HuH-7 (cell line): ENCODE data around the gene SLC36A3.

Experiments
- DNase-seq: peaks from one replicate; pipeline ENCODE4 v3.0.0; 2011; ENCODE audit warnings: low spot score

SLC36A3 gene

DNA sequence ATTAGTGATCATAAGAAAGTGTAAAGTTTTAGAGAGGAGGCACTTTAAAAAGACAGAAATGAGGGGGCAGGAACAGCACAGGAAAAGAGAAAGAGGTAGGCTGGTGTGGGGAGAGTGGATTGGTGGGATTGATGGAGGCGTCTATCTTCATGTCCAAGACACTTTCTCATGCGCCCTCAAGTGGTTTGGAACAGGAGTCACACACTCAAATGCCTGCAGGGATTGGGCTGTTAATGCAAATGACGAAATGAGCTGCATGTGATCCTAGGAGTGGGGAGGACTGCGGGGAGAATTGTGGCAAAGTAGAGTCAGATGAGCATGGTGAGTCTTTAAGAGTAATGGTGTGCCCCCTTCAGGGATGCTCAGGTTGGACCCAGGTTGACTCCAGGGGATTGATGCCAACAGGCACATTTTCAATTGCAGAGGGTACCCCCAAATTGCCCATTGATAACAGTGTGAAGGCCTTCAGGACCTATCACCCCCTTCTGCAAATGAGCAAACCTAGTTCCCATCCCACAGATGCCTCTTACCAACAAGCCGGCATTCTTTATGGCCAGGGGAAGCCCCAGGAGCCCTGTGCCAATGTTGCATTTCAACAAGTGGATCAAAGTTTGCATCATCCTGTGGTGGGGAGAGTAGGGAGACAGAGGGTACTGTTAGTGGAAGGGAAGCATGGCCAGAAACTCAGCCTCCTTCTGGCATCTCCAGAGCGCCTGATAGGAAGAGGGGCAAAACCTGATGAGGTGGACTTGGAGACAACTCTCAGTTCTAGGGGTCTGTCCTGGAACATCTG, 5.3 kb downstream of the SLC36A3 start:
- DNase-seq = no peak

DNA sequence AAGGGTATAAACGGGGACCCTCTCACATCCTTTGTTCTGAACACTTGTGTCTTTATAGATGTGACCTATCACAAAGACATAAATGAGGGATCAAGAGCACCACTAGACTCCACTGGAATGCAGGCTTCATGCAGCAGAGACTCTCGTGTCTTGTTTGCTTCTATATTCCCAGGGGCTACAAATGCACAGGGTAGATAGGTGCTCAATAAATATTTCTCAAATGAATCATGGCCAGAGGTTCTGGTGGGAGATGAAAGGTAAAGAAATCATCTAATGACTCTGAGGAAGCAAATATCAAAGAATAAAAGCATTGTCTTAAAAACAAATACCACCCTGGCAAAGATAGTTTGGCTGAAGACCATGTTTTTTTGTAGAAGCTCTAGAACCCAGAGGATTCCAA, 6.6 kb downstream of the SLC36A3 start:
- no peak for DNase-seq

DNA sequence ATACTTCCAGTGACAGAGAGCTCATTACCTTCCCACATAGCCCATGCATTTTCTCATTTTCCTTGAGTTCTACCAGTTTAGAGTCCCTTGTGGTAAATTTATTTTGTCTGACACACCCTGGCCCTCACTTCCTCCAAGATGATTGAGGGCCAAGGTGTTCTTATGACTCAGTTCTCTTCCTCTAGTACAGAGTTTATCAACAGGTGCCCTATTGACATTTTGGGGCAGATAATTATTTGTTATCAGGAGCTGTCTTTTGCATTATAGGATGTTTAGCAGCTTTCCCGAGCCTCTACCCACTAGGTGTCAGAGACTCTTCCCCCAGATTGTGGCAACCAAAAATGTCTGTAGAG, 7.1 kb downstream of the SLC36A3 start:
- DNase-seq = no peak

DNA sequence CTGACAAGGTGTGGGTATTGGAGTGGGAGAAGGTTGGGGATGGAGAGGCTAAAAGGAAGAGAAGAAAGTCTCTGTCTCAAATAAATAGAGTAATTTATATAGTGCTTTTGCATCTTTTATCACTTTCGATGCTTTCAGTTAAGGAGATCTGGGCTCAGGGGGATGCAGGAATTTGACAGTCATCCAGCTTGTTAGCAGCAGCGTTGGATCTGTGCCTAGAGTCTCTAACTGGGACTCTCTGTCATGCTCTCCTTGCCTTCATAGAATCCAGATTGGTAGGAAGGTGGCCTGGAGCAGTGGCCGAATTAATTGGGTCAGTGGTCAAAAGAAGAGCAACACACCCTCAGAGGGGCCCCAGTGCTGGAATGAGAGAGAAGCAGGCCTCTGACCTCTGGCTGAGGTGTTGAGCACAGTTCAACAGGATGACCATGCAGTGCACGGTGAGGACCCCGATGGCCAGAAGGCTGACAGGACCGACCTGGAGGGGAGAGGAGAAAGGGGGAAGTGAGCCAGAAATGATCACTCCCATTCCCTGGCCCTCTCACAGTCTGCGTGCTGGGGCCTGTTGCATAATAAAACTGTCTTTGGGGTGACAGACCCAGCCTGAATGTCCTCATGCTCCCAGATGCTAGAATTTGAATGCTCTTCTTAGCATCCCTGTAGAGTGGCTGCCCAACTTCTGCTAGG, 7.6 kb downstream of the SLC36A3 start:
- DNase-seq = no peak

DNA sequence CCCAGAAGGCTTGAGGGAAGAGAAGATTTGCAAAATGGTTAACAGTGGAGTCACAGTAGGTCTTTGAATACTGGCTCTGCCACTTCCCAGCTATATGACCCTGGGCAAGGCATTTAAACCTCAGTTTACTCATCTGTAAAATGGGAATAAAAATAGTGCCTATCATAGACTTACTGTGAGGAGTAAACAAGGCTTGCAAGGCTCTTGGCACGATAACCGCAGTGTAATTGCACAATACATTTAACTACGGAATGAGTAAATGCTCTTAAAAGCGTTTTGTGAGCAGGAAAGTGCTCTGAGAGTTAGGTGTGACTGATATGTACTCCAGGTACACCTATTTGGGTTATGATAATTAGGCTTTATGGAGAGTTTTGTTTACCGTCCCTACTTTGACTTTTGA, 8.4 kb downstream of the SLC36A3 start:
- DNase-seq = no peak

DNA sequence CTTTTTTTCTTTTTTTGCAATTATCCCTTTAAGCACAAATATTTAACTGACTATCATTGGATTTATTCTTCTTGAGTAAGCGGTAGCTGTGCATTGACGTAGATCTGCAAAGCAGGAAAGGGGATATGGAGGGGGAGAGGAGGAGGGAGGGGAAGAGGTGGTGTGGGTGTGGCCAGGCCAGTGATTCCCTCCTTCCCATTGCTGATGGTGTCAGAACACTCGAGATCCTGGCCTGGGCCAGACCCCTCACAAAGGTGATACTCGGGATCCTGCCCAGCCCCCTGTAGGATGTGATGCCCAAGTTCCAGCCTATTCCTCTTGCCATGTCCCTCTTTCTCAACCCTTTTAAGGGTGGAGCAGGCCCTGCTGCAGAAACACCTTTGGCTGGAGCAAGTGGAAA, 9.9 kb downstream of the SLC36A3 start:
- no peak for DNase-seq

DNA sequence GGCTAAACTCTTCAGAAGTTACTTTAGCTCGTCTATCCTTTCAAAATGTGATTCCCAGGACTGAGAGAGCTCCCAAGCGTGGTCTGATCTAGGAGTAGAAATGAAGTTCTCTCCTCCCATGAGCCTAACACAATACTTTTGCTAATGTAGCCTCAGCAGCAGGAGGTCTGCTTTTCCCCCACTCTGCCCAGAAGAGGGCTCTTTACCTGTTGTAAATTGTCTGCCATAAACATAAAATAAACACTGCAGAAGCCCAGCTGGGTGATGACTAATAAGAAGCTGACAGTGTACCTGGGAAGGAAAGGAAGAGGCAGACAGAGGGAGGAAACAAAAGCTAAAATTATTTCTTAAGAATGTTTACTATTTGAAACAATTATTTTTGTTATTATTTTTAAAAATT, 15.4 kb downstream of the SLC36A3 start:
- peak; percentile 40 for DNase-seq

DNA sequence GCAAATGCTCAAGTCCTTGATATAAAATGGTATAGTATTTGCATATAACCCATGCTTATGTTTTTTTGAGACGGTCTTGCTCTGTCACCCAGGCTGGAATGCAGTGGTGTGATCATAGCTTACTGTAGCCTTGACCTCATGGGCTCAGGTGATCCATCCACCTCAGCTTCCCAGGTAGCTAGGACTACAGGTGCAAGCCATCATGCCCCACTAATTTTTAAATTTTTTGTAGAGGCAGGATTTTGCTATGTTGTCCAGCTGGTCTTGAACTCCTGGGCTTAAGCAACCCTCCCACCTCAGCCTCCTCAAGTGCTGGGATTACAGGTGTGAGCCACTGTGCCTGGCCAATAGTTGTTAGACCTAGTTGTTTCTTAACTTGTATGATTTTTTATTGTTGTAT, 17.3 kb downstream of the SLC36A3 start:
- no peak for DNase-seq

DNA sequence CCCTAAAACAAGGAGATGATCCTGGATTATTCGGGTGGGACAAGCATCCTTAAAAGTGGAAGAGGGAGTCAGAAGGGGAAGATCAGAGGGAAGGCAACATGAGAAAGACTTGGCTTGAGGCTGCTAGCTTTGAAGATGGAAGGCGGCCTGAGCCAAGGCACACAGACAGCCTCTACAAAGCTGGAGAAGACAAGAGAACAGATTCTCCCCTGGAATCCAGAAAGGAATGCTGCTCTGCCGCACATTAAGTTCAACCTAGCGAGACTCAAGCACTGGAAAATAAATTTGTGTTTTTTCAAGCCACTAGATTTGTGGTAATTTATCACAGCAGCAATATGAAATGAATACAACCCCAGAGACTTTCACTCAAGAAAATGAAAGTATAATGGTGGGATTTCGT, 17.9 kb downstream of the SLC36A3 start:
- DNase-seq = no peak

DNA sequence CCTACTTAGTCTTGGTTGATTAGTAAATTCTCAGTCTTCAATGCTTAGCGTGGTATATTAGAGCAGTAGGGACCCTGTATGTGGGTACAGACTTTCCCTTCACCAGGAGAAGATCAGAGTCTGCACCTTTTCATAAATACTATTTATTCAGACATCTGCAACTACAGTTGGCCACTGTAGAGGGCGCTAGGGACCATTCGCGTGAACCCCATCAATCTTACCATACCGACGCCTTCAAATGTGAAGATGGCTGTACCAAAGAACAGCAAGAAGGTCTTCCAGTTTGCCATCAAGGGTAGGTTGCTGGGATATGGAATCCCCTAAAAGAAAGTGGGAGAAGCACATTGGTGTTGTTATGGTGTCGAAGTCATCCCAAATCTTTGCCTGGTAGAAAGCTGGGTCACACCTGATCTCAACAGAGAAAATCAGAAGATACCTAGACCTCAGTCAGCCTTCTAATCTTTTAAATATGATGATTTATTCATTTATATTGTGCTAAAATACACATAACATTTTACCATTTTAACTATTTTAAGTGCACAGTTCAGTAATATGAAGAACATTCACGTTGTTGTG, 19.1 kb downstream of the SLC36A3 start:
- no peak for DNase-seq

DNA sequence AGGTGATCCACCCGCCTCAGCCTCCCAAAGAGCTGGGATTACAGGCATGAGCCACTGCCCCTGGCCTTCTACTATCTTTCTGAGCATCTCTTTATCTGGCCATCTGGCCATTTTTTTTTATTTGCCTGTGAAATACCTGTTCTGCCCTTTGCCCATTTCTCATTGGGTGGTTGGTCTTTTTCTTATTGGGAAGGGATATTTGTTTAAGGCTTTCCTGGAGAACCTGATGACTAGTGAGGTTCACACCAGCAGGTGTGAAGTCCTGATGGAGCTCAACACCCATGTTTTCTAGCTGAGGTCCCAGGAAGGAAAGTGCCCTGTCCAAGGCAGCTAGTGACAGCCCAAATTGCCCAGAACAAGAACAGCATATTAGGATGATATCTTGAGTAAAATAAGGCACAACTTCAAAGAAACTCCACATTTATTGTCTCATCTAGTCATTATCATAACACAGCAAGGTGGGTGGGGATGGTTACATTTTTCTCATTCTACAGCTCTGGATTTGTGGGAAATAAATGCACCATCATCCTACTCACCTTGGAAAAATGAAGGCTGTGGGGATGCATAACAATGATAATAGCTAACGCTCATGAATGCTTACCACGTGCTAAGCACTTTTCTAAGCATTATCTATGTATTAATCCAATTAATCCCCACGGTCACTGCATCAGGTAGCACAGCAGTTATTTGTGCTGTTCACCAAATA, 20.3 kb downstream of the SLC36A3 start:
- DNase-seq = no peak

DNA sequence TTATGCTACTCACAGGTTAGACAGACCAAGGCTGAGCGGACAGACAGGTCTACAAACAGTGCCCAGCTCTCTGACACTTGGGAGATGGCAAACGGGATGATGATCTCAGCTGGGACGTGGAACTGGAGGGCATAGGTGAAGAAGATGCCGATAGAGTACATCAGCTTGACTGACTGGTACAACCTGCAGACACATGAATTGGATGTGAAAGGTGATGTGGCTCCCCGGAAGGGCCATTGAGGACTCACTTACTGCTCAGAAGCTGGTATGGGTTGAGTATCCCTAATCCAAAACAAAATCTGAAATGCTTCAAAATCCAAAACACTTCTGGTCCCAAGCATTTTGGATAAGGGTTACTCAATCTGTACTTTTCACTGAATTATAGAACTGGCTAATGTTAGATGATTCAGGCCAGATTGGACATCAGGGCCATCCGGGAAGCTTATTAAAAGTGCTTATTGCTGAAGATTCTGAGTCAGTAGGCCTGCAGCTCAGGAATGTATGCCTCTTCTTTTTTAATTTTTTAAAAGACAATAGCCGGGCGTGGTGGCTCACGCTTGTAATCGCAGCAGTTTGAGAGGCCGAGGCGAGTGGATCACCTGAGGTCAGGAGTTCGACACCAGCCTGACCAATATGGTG, 22.4 kb downstream of the SLC36A3 start:
- no peak for DNase-seq

DNA sequence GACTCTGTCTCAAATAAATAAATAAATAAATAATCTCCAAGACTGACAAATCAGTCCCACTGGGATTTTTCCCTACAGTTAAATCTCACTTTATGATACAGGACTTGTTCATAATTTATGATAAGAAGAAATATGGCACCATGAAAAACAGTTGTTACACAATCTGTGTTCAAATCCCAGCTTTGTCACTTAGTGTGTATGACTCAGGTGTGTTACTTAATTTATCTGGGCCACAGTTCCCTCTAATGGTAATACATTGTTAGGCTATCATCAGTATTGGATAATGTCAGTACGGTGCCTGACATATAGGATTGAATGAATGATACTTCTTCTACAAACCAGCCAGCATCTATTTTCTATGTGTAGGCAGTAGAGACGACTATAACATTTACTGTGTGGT, 23.1 kb downstream of the SLC36A3 start:
- no peak for DNase-seq

DNA sequence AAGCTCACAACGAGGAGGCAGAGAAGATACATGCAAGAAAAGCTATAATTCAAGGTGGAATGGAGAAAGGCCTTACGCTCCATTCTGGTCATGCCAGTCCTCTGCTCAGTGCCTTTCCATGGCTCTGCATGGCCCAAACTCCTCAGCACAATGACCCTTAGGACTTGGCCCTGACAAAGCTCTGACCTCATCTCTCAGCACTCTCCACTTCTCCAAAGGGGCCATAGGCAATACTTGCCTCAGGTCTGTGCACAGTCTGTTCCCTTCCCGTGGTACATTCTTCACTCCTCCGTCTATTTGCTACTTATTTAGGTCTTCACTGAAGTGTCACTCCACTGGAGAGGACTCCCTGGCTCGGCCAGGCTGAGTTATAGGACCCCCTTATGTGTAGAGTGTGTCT, 24.7 kb downstream of the SLC36A3 start:
- no peak for DNase-seq

DNA sequence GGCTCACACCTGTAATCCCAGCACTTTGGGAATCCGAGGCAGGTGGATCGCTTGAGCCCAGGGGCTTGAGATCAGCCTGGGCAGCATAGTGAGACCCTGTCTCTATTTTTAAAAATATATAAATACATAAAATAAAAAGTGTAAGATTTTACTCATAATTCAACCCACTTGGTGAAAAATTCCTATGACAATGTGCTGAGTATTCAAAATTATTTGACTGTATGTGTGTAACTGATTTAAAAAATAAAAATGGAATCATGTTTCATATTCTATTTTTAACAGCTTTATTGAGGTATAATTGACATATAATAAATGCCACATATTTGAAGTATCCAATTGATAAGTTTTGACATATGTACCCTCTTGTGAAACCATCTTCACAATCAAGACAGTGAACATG, 27.8 kb downstream of the SLC36A3 start:
- DNase-seq = no peak

DNA sequence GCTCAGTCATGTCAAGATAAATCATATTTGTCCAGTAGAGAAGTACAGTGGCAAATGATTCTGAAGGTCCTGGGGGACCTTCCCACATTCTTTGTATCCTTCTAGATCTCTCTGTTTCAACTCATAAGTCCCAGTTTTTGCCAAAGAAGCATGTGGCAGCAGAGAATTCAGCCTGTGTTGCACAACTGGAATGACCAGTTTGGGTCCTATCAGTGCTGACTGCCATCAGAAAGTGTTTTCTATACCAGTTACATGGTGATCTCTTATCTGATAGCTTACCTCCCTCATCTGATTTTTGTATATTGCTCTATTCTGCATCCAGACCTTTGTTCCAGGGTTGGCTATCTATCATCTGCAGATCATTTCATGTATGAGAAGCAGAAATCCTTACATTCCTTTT, 28.9 kb downstream of the SLC36A3 start:
- DNase-seq = no peak

DNA sequence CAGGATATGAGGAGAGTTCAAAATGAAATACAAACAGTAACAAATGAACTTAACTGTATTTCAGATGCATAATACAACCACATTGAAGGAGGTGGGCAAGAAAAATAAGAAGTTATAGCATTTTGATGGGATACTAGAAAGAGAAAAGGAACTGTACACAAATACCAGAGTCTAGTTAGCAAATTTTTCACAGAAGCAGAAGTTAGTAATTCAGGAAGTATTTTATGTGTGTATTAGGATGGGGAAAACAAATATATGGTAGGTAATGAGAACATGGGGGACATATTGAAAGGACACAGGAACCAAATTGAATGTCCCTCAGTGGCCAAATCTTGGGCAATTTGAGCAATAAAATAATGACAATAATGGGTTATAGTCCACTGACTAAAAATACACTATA, 32.2 kb downstream of the SLC36A3 start:
- DNase-seq = no peak

DNA sequence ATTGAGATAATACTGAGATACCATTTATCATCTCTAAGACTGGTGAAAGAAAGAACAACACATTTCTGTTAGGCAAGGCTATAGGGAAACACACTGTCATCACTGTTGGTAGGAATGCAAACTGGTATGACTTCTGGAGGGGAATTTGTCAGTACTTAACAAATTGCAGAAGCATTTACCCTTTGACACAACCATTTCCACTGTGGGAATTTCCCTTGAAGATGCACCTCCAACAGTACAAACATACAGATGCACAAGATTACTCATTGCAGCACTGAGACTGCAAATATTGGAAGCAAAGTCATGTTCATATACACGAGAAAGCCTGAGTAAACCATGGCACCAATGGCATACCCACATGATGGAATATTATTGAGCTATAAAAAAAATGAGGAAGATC, 33.0 kb downstream of the SLC36A3 start:
- DNase-seq = no peak

DNA sequence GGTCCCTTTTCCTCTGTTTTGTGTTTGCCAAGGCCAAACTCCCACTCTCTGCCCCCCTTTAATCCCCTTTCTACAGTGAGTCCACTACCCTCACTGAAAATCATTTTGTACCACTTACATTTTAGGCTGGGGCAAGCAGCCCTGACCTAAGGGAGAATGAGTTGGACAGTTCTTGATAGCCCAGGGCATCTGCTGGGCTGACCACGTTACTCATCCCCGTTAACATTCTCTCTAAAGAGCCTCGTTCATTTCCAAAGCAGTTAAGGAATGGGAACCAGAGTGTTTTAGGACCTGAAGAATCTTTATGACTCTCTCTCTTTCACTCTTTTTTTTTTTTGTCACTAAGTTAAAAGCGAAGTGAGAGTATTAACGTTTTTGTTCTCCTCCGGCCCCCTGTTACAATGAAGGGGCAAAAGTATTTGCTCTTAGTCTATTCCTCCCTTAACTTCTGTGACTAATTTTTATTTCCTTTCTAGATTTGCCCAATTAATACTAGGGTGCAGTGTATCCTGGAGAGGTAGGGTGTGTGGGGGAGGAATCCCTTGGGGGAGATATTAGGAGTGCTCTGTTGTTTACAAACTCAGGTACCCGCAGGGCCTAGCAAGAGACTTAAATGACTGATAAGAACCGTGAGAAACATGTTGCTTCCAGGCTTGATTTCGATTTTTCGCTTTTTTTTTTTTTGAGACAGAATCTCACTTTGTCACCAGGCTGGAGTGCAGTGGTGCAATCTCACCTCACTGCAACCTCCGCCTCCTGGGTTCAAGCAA, 35.9 kb downstream of the SLC36A3 start:
- no peak for DNase-seq

DNA sequence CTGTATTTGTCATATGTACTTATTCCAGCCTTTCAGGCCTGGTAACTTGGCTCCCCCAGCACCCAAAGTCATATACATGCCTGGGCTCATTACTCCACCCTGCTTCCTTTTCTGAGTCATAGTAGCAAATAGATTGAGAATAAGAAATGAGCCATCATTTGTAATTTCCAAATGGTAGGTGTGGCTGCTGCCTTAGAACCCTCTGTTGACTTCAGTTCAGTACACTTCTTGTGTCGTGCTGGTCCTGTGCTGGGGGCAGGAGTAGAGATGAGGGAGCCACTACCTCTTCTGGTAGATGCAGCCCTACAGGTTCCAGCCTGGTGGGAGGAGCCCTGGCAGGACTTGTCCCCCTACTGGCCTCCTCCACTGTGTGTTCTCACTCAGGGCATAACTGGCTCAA, 39.5 kb downstream of the SLC36A3 start:
- DNase-seq = no peak

DNA sequence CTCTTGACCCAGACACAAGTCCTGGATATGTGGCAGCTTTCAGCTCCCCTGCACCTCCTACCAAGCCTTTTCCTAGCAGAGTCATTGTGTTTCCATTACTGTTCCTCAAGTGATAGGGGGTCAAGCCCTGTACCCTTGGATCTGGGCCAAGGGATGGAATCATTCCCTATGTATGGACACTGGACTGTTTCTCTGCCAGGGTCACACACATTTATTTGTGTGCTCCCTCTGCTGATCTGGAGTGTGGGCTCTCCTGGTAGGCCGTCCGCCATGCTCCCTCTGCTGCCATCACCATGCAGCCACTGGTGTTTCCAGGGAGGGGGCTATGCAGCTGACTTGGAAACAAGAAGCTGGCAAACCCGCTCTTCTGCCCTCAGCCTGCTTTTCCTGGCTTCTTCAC, 41.0 kb downstream of the SLC36A3 start:
- DNase-seq = no peak

DNA sequence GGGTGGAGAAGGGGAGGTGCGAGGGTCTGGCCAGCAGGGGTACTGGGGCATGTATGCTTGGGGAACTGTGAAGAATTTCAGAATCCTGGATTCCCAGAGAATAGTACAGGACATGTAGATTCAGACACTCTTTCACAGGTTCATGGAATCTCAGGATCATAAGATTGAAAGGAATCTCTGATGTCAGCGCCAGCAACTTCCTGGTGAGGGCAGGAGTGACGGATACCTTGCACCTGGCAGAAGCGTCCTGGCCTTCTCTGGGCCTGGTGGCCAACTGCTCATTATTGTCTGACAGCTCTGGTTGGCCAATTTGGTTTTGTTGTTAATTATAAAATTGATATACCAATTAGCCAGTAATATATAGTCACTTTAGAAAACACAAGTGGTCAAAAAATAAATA, 43.6 kb downstream of the SLC36A3 start:
- DNase-seq = no peak
